CD4-positive, CD25-positive, alpha-beta regulatory T cell (primary cell): ENCODE data around the gene DIP2A. TPM values are rescaled to one million over a fixed set of nuclear protein-coding genes. Genes with fewer than 3 reads are reported as not detected.

Experiments used
- ATAC-seq, 2 donors: fragments of 150-1000 bp; cut with Tn5 transposase; one replicate each; pipeline ENCODE4 v1.10.0; 2021; ENCODE audit warnings: low read depth in 2 of 2, moderate number of reproducible peaks in 2 of 2, moderate library complexity in 1 of 2
- DNase-seq, 3 donors: peaks; one replicate each; pipeline versions ENCODE4 v3.0.0 to v3.0.0-alpha.2; 2012 to 2022; ENCODE audit warnings: mixed read lengths in 1 of 3
- H3K27ac ChIP-seq: one replicate; pipeline ENCODE4 v1.7.0; 2013; ENCODE audit warnings: mild to moderate bottlenecking, low read length; ENCODE audit not compliant: insufficient read depth, poor library complexity, severe bottlenecking
- H3K27me3 ChIP-seq: one replicate; pipeline ENCODE4 v1.7.0; 2013; ENCODE audit warnings: low read length; ENCODE audit not compliant: control insufficient read depth, insufficient read depth
- H3K36me3 ChIP-seq: one replicate; pipeline ENCODE4 v1.7.0; 2013; ENCODE audit warnings: mild to moderate bottlenecking, low read length, moderate library complexity; ENCODE audit not compliant: control insufficient read depth, insufficient read depth
- H3K4me1 ChIP-seq: 2 replicates; pipeline ENCODE4 v1.7.0; 2013; ENCODE audit warnings: mild to moderate bottlenecking, low read length; ENCODE audit not compliant: insufficient read depth, control insufficient read depth, poor library complexity, severe bottlenecking
- H3K4me3 ChIP-seq: one replicate; pipeline ENCODE4 v1.7.0; 2013; ENCODE audit warnings: low read depth, mild to moderate bottlenecking, low read length, moderate library complexity
- H3K9me3 ChIP-seq, 2 experiments: 1 replicate in 1 of 2; 2 replicates in 1 of 2; pipeline ENCODE4 v1.7.0; 2013; ENCODE audit warnings: low read length in 2 of 2, mild to moderate bottlenecking in 1 of 2, moderate library complexity in 1 of 2; ENCODE audit not compliant: control insufficient read depth in 2 of 2
- H3K27ac Mint-ChIP-seq, 3 donors: one replicate each; pipeline ENCODE4 v1.8.0; 2020 to 2022; ENCODE audit warnings: mild to moderate bottlenecking in 3 of 3, mixed read lengths in 3 of 3, moderate library complexity in 2 of 3
- H3K27me3 Mint-ChIP-seq: one replicate; pipeline ENCODE4 v1.8.0; 2022; ENCODE audit warnings: mild to moderate bottlenecking, mixed read lengths
- H3K36me3 Mint-ChIP-seq: one replicate; pipeline ENCODE4 v1.8.0; 2020; ENCODE audit warnings: mixed read lengths
- H3K4me1 Mint-ChIP-seq, 4 donors: one replicate each; pipeline ENCODE4 v1.8.0; 2020 to 2022; ENCODE audit warnings: mixed read lengths in 4 of 4, mild to moderate bottlenecking in 1 of 4
- H3K4me3 Mint-ChIP-seq, 4 donors: one replicate each; pipeline ENCODE4 v1.8.0; 2020 to 2022; ENCODE audit warnings: mild to moderate bottlenecking in 4 of 4, mixed read lengths in 4 of 4, moderate library complexity in 3 of 4
- H3K9me3 Mint-ChIP-seq, 7 donors: one replicate each; pipeline ENCODE4 v1.8.0; 2020 to 2022; ENCODE audit warnings: mixed read lengths in 7 of 7, mild to moderate bottlenecking in 3 of 7, moderate library complexity in 2 of 7
- polyA plus RNA-seq, 4 donors: library from polyadenylated mRNA; unstranded; fragments of 300-500 nt; fragmentation: Illumina TruSeq; gene quantifications; one replicate each; pipeline ENCODE4 v1.2.3, GENCODE V29; 2021
- total RNA-seq: library from RNA; stranded (reverse); gene quantifications from one replicate; pipeline ENCODE4 v1.2.3, GENCODE V29; 2022

The DIP2A gene
- total and polyA plus RNA-seq, 5 donors from 2014 or later = 12.6 to 125 (median 17.0) TPM

- no peaks in the 10 kb centered on the region for H3K27me3 Mint-ChIP-seq
- H3K4me3 Mint-ChIP-seq = no peak overlapping the region
- Histone ChIP-seq H3K36me3 (peaks cover 52% of the 10 kb centered on the region), H3K27ac (no peak overlapping the region), H3K9me3 (no peaks in the 10 kb centered on the region), H3K4me3 (no peak overlapping the region), H3K27me3 (no peaks in the 10 kb centered on the region), H3K4me1 (peaks cover 30% of the 10 kb centered on the region)
- ATAC-seq = no peak
- peaks cover 22 to 56% (median 47%) of the 10 kb centered on the region in 4 donors for H3K4me1 Mint-ChIP-seq
- DNase-seq = no peak
- peaks cover 0 to 4% (median 0%) of the 10 kb centered on the region in 7 donors for H3K9me3 Mint-ChIP-seq
- peak overlapping the region in 1 of 3 donors; percentile 83 for H3K27ac Mint-ChIP-seq
- H3K36me3 Mint-ChIP-seq = peaks cover 57% of the 10 kb centered on the region
Measured at GRCh38 chr21:46546799-46547198, 88.1 kb downstream of the DIP2A start.

GRCh38 chr21:46549650-46550049, 91.0 kb downstream of the DIP2A start:
- H3K9me3 Mint-ChIP-seq = peaks cover 0 to 4% (median 0%) of the 10 kb centered on the region in 7 donors
- H3K9me3 ChIP-seq = no peaks in the 10 kb centered on the region
- H3K4me3 ChIP-seq = no peak overlapping the region
- DNase-seq = no peak
- ATAC-seq = no peak
- H3K27me3 Mint-ChIP-seq = no peaks in the 10 kb centered on the region
- H3K4me1 ChIP-seq = peaks cover 50% of the 10 kb centered on the region
- H3K27me3 ChIP-seq = no peaks in the 10 kb centered on the region
- H3K4me1 Mint-ChIP-seq = peaks cover 29 to 68% (median 50%) of the 10 kb centered on the region in 4 donors
- H3K4me3 Mint-ChIP-seq = peak overlapping the region in 1 of 4 donors; percentile 71
- peak overlapping the region; percentile 51 to 99 (median 96) for H3K27ac Mint-ChIP-seq
- H3K36me3 ChIP-seq = peaks cover 39% of the 10 kb centered on the region
- H3K27ac ChIP-seq = peak overlapping the region; percentile 88
- H3K36me3 Mint-ChIP-seq = peaks cover 48% of the 10 kb centered on the region

GRCh38 chr21:46550116-46550941, 91.6 kb downstream of the DIP2A start:
- peak overlapping the region; percentile 98 to 99 (median 99) for H3K27ac Mint-ChIP-seq
- peaks cover 42% of the 10 kb centered on the region for H3K36me3 Mint-ChIP-seq
- H3K4me3 Mint-ChIP-seq = peak overlapping the region; percentile 71 to 84 (median 78)
- peaks cover 36% of the 10 kb centered on the region for H3K36me3 ChIP-seq
- H3K9me3 Mint-ChIP-seq = peaks cover 0 to 4% (median 0%) of the 10 kb centered on the region in 7 donors
- peak; percentile 86 for ATAC-seq
- H3K4me3 ChIP-seq = peak overlapping the region; percentile 83
- no peaks in the 10 kb centered on the region for H3K27me3 ChIP-seq
- H3K27ac ChIP-seq = peak overlapping the region; percentile 88
- no peaks in the 10 kb centered on the region for H3K27me3 Mint-ChIP-seq
- DNase-seq = peak; percentile 44 to 94 (median 83)
- H3K4me1 Mint-ChIP-seq = peaks cover 29 to 63% (median 44%) of the 10 kb centered on the region in 4 donors
- H3K4me1 ChIP-seq = peaks cover 50% of the 10 kb centered on the region
- H3K9me3 ChIP-seq = no peaks in the 10 kb centered on the region

- no peaks in the 10 kb centered on the region for H3K9me3 ChIP-seq
- Mint-ChIP-seq H3K4me1 (peaks cover 29 to 63% (median 44%) of the 10 kb centered on the region in 4 donors), H3K9me3 (peaks cover 0 to 4% (median 0%) of the 10 kb centered on the region in 7 donors), H3K36me3 (peaks cover 43% of the 10 kb centered on the region), H3K27me3 (no peaks in the 10 kb centered on the region), H3K27ac (peak overlapping the region; percentile 98 to 99 (median 99)), H3K4me3 (peak overlapping the region; percentile 71 to 84 (median 76))
- peaks cover 33% of the 10 kb centered on the region for H3K36me3 ChIP-seq
- H3K4me1 ChIP-seq = peaks cover 50% of the 10 kb centered on the region
- peak overlapping the region; percentile 88 for H3K27ac ChIP-seq
- peak overlapping the region; percentile 83 for H3K4me3 ChIP-seq
- DNase-seq (peak; percentile 30 to 75 (median 49)), ATAC-seq (peak; percentile 23 to 40)
- no peaks in the 10 kb centered on the region for H3K27me3 ChIP-seq
Measured at GRCh38 chr21:46551636-46552241, 93.0 kb downstream of the DIP2A start.

- H3K27ac ChIP-seq = peak overlapping the region; percentile 88
Measured at GRCh38 chr21:46552274-46552673, 93.6 kb downstream of the DIP2A start.

GRCh38 chr21:46552865-46553379, 94.2 kb downstream of the DIP2A start:
- H3K4me1 ChIP-seq = peaks cover 55% of the 10 kb centered on the region
- H3K27me3 ChIP-seq = no peaks in the 10 kb centered on the region
- peaks cover 0 to 4% (median 0%) of the 10 kb centered on the region in 7 donors for H3K9me3 Mint-ChIP-seq
- H3K27ac ChIP-seq = peak overlapping the region; percentile 88
- ATAC-seq (no peak), DNase-seq (no peak)
- no peaks in the 10 kb centered on the region for H3K27me3 Mint-ChIP-seq
- no peaks in the 10 kb centered on the region for H3K9me3 ChIP-seq
- peak overlapping the region; percentile 71 to 84 (median 76) for H3K4me3 Mint-ChIP-seq
- H3K4me1 Mint-ChIP-seq = peaks cover 29 to 64% (median 43%) of the 10 kb centered on the region in 4 donors
- peak overlapping the region; percentile 98 to 99 (median 99) for H3K27ac Mint-ChIP-seq
- peaks cover 40% of the 10 kb centered on the region for H3K36me3 Mint-ChIP-seq
- peak overlapping the region; percentile 83 for H3K4me3 ChIP-seq
- peaks cover 32% of the 10 kb centered on the region for H3K36me3 ChIP-seq

More at GRCh38 chr21:46552274-46552673, 93.6 kb downstream of the DIP2A start:
- Mint-ChIP-seq H3K4me3 (peak overlapping the region; percentile 71 to 84 (median 76)), H3K36me3 (peaks cover 43% of the 10 kb centered on the region), H3K4me1 (peaks cover 29 to 63% (median 44%) of the 10 kb centered on the region in 4 donors), H3K27me3 (no peaks in the 10 kb centered on the region), H3K27ac (peak overlapping the region; percentile 98 to 99 (median 99)), H3K9me3 (peaks cover 0 to 4% (median 0%) of the 10 kb centered on the region in 7 donors)
- ATAC-seq (peak; percentile 40 to 52), DNase-seq (peak in 2 of 3 donors; percentile 57 to 73)
- Histone ChIP-seq H3K4me3 (peak overlapping the region; percentile 83), H3K9me3 (no peaks in the 10 kb centered on the region), H3K4me1 (peaks cover 50% of the 10 kb centered on the region), H3K27me3 (no peaks in the 10 kb centered on the region), H3K36me3 (peaks cover 32% of the 10 kb centered on the region)

GRCh38 chr21:46553993-46554392, 95.3 kb downstream of the DIP2A start:
- Histone ChIP-seq H3K27ac (no peak overlapping the region), H3K36me3 (peaks cover 33% of the 10 kb centered on the region), H3K4me3 (no peak overlapping the region), H3K4me1 (peaks cover 61% of the 10 kb centered on the region), H3K27me3 (no peaks in the 10 kb centered on the region), H3K9me3 (no peaks in the 10 kb centered on the region)
- Mint-ChIP-seq H3K4me3 (peak overlapping the region in 1 of 4 donors; percentile 52), H3K27me3 (no peaks in the 10 kb centered on the region), H3K4me1 (peaks cover 28 to 60% (median 35%) of the 10 kb centered on the region in 4 donors), H3K27ac (peak overlapping the region in 2 of 3 donors; percentile 79 to 99), H3K36me3 (peaks cover 34% of the 10 kb centered on the region), H3K9me3 (no peaks in the 10 kb centered on the region)
- ATAC-seq (no peak), DNase-seq (no peak)
